HG02571 (cell line): Measurements from ENCODE around the gene NKX2-4.
"Not testable (repeated sequence)": the region's sequence is repeated elsewhere in the genome, so short reads cannot be mapped to it uniquely, and the experiment has no call there.

Source experiments
- ATAC-seq: cut with Tn5 transposase; IDR thresholded peaks from one replicate; pipeline ENCODE4 v1.9.1; 2021; ENCODE audit warnings: mild to moderate bottlenecking, moderate library complexity; ENCODE audit not compliant: unreplicated experiment

NKX2-4 gene

DNA sequence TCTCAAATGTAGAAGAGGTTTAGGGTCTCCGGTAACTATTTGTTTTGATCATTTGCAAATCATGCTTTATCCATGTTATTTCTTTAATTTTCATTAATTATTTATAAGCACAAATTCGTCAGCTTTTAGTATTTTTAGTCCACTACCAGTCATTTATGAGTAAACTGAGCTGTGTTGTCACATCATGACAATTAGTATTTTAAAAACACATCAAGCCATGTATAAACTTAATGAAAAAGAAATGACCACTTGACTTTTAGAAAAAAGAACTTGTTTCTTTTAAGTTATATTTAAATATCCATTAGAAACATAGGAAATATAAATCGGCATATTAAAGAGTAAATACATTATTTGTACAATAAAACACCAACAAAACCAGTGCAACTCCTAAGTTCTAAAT, 2.8 kb downstream of the NKX2-4 start:
- ATAC-seq, result no peak

DNA sequence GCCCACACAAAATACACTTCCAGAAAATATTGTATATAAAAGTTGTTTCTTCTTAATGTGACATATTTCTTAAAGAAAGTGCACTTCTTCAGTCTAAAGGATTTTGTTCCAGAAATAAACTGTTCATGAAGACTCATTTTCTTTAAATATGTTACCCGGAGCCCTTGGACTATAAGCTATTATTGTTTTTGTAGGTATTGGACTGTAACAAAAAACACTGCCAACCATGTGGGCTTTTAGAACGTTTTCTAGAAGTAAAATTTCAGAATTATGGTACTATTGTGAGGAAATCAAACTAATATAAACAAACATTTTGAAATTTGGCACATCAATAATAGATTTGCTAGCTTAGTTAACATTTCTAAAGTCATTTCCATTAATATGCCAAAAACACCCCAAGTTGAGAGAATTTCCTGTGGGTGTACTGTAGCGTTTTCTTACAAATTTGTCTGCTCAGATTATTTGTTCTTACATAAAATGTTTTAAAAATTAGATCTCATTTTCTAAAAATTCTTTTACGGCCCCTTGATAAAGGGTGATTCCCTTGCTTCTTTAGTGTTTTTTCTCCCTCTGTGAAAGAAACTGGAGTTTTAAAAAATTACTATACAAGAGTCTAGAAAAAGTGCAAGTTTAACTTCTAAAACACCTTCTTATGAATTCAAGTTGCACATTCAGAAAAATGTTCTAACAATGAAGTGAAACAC, 3.4 kb downstream of the NKX2-4 start:
- ATAC-seq, result no peak

DNA sequence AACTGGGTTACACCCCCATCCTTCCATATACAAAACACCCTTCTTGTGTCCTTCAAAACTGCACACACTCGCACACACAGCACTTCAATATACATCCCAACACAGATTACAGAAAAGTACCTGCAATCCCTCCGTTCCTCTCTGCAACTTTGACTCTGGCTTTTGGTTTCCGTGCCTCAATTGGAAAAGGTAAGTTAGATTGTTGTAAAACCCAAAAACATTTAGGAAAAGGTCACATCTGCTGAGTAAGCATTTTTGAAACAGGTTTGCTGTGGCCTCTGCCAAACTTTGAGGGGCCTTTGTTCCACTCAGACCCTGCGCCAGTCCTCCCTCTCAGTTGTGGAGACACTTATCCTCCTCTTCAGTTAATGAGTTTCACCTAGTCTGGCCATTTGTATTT, 4.2 kb downstream of the NKX2-4 start:
- ATAC-seq, result no peak

DNA sequence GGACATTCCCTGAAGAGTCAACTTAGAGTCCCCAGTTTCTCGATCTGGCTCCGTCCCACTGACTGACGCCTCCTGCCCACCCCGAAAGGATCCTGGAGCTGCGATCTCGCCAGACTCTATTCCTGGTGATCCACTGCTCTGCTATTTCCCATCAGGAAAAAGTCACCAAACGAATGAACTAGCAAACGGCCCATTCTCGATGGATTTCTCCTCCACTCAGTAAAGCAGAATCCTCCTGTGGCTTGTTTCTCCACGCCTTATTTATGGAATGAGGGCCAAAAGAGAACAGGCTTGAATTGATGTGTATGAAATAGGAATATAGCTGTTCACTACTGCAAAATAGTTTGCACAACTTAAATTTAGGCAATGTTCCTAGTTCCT, 5.4 kb downstream of the NKX2-4 start:
- no peak for ATAC-seq

DNA sequence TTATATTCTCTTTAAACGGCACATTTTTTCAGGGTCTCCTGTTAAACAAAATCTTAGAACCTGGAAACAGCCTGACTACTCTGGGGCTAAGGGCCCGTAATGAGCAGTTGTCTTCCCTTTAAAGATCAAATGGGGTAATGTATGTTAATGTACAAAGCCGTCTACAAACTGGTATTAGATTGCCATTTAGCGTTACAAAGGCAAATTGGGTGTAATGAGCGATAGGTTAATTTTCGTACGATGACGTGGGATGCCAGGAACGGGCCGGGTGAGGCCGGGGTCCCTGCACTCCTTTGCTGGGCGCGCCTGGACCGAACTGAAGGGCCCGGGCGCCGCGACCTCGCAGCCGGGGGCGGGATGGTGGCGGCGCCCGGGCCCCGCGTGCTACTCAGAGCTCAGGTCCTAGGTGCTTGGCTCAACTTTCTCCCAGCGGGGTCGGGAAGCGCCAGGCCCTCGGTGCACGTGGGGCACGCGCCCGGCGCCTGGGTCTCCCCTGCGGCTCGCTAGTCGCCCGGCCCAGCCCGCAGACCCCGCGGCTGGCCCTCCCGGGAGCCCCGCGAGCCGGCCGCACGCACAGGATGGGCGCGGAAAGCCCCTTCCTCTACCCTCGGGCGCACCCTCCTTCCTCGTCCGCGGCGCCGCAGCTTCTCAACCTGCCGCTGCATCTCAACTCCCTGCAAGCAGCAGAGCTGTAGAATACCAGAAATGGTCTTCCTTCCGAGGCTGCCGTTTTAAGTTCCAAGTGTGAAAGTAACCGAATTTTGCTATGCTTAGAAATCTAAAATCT, 5.9 kb downstream of the NKX2-4 start:
- ATAC-seq, result no peak

DNA sequence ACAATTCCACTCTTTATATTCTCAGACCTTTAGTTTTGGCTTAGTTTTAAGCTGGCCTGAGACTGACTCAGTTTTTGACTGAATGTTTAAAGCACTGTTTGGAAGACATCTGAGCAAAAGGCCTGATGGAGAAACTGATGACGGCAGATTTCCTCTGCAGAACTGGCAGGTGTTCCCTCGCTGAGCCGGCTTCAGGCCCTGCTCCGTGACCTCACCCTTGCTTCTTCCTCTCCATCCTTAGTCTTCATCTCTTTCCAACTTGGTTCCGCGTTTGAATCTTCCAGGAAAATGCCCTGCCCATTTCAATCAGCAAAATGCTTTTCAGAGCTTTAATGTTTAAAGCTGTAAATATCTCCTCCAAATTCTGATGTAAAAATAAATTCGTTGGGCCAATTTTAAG, 6.6 kb downstream of the NKX2-4 start:
- no peak for ATAC-seq

DNA sequence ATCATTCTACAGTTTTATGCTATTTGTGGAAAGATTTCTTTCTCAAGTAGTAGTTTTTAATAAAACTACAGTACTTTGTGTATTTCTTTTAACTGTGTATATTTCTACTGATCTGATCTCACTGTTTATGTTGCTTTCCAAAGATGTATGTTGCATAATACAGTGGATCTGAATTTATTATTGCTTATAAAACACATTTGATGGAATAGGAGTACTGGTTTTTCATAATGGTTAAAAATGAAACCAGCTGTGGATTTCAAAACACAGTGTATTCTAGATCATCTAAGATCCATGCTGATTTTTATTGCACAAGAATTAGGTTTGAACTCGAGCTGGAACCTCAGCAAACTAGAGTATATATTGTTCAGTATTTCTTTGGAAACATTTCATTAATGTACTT, 8.0 kb downstream of the NKX2-4 start:
- no peak for ATAC-seq

DNA sequence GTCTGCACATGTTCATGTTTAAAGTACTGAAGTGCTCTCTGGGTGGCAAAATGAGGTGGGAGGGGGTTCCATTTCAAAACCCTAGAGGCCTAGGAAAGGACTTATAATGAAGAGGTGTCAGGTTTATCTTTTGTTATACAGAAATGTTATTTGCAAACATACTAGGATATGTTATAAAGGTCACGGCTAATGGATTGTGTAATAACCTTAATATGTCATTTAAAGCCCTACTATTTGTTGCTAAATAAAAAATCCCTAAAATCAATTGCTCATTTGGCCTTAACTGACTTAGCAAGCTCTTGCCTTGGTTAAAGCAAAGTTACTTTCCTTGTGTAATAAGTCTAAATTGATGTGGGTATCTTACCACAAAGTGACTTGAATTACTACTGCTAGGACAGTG, 8.8 kb downstream of the NKX2-4 start:
- ATAC-seq, result no peak

DNA sequence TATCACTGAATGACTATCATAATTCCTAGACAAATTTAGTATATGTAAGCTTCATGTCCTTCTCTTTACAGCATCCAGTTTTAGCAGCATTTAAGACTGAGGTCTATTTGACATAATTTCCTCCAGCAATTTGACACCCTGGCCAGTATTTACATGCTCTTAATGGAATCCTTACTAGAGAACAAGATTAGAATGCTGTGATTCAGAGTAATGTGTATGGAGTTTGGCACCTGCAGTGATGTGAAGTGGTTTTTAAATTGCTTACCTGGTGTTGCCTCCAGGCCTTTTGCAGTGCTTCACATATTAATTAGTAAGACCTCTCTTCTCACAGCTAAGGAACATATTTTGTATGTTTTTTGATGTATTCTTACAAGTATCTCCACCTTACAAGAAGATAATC, 9.8 kb downstream of the NKX2-4 start:
- ATAC-seq, result no peak

DNA sequence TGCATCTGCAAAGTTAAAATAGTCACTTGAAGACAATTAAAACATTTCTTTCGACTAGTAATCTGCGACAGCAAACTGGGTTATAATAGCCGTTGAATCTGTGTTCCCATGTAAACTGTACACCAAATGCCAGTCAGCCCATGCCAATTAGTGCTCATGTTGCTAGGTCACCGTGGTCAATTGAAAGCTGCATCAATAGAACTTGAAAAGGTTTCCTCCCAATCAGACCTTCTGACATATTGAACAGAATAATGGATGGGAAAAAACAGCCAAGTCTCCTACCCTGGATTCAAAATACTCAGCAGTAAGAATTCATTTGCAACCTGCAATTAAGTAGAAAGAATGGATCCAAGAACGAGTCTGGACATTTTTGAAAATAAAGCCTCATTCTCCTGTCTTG, 11.2 kb downstream of the NKX2-4 start:
- no peak for ATAC-seq

DNA sequence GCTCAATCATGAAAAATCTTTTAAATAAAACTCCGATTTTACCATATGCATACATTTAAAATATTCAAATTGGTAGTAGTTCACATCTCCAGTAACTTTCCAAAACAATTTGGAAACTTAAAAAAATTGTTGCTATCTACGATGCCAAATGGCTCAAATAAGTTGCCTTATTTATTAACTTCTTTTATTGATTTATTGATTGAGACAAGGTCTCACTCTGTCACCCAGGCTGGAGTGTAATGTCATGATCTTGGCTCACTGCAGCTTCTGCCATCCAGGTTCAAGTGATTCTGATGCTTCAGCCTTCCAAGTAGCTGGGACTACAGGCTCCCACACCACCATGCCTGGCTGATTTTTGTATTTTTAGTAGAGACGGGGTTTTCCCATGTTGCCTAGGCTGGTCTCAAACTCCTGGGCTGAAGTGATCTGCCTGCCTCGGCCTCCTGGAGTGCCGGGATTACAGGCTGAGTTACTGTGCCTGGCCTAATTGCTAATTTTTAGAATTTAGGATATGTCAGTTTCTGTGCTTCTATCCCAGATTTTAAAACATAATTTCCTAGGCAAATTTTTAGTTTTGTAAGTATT, 12.9 kb downstream of the NKX2-4 start:
- no peak for ATAC-seq

DNA sequence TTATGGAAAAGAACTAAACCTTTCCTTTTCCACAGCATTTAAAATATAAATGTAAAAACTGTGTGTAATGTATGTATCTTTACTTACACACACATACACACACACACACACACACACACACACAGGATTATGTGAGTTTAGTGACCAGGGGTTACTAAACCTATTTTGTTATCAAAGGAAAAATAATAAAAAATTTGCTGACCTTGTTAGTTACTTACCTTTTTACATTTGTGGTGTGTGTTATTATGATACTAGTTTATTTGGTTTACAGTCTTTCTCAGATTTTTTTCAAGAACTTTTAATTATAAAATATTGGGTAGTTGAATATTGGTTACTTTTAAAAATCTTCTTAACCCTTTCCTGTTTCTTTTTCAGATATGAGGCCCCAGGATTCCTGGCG, 15.7 kb downstream of the NKX2-4 start:
- ATAC-seq, result no peak

DNA sequence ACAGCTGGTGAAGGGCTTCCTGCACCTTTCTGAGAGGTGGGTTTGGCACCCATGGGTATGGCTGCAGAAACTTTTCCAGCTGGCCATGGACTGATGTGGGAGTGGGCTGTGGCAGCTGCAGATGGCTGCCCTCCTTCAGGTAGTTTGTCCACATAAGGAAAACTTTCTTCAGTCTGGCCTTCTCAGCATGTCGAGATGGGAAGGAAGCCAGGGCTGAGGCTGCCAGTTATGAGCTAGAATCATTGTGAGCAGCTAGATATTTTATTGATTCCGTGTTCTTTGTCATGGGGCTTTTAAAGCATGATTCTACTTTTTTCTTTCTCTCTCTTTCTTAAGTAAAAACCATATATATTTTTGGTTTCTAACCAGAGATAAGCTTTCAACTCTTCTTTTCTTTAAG, 16.6 kb downstream of the NKX2-4 start:
- no peak for ATAC-seq

DNA sequence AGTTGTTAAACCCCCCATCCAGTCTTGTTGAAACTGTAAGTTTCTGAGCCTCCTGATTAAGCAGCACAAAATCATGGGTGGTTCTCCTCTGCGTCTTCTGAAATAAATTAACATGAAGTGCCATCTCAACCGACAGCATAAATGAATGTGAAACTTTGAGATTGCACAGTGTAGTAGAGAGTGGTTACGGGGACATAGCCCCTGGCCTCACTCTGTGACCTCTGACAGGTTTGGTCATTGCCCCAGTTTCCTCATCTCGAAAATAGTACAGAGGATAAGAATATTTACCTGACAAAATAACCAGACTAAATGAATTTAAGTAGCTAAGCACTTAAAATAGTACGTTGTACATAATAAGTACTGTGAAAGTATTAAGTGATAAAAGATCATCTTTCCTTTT, 19.1 kb downstream of the NKX2-4 start:
- ATAC-seq, result no peak

DNA sequence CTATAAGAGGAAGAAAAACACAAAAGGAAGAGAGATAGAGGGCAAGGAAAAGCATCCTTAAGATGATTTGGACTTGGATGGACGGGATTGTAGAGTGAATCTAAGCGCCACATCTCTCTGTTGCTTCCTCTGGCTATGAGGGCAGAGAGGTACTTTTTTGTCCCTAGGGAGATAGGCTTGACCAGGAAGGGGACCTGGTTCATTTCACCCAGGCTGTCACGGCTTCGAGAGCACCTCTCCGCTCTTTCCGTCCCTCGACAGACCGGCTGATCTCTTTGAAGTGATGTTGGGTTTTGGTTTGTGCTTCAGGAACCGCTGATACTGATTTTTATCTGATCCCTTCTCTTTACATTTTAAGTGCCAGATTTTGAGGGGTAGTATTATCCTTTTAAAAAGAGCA, 19.6 kb downstream of the NKX2-4 start:
- no peak for ATAC-seq

DNA sequence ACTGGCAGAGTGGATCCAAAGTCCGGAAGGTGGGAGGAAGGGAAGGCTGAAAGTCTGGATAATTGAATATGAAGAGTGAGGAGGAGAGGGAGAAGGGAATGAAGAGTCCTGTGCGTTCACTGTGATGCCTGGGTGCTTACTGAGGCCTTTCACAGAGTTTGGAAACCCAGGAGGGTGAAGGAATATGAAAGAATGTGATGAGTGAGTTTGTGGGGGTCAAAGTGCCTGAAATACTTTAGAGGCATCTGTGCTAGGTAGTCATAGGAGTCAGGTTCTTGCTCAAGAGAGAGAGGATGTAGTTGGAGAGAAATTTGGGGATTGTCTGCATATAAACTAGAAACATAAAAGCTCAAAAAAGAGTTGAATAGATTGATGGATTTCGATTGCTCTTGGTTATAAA, 20.7 kb downstream of the NKX2-4 start:
- ATAC-seq, result no peak

DNA sequence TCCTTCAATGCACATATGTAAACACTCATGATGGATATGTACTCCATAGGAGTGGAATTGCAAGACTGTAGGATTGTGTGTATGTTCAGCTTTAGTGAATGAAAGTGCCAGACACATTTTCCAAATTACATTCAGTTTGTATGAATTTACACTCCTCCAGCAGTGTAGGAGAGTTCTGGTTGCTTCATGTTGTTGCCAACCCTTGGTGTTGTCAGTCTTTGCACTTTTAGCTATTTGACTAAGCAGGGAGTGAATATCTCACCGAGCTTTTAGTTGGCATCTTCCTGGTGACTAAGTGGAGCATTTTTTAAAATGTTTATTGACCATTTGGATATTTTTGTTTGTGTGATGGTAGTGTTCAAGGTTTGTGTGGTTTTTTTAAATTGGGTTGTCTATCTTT, 23.9 kb downstream of the NKX2-4 start:
- no peak for ATAC-seq

DNA sequence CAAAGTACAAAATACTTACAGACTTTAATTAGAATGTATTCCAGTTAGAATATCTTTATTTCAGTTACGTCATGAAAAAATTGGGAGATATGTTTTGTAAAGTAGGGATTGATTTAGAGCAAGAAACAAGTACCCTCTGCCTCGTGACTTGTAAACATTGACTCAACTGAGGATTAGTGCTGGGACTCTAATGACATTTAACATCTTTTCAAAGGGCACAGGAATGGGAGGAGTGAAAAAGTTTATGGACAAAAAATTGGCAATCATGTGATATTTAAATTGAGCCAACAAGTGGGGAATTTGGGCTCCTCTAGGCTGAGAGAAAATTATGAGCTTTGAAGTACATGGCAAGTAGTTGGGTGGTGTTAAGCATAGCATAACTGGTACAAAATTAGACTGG, 25.3 kb downstream of the NKX2-4 start:
- no peak for ATAC-seq

DNA sequence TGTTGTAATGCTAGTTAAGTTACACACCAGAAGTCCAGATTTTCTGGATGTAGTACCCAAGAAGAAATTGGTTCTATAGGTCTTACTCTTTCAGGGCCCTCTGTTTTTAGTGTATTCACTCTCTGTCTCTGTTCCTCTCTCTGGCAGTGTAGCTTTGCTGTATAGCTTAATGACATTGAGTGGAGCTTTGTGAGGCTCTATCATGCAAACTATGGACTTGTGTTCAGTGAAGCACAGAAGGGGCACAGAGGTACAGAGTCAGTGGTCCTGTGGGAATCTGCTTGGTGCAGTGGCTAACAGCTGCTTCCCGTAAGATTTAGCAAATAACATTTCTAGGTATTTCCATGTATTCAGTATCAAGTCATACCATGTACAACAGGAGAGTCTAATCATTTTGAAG, 26.1 kb downstream of the NKX2-4 start:
- ATAC-seq, result no peak

DNA sequence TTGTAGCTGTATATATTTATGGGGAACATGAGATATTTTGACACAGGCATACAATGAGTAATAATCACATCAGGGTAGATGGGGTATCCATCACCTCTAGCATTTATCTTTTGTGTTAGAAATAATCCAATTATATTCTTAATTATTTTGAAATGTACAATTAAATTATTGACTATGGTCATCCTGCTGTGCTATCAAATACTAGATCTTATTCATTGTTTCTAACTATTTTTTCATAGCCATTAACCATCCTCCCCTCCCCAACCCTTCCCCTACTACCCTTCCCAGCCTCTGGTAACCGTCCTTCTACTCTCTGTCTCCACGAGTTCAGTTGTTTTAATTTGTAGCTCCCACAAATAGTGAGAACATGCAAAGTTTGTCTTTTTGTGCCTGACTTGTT, 28.5 kb downstream of the NKX2-4 start:
- no peak for ATAC-seq

DNA sequence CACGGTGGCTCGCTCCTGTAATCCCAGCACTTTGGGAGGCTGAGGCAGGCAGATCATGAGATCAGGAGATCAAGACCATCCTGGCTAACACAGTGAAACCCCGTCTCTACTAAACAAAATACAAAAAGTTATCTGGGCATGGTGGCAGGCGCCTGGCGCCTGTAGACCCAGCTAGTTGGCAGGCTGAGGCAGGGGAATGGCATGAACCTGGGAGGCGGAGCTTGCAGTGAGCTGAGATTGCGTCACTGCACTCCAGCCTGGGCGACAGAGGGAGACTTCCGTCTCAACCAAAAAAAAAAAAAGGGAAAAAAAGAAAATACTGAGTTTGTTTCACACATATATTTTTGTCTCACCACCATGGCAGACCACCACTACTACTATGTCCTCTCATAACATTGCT, 31.1 kb downstream of the NKX2-4 start:
- not testable (repeated sequence) for ATAC-seq

DNA sequence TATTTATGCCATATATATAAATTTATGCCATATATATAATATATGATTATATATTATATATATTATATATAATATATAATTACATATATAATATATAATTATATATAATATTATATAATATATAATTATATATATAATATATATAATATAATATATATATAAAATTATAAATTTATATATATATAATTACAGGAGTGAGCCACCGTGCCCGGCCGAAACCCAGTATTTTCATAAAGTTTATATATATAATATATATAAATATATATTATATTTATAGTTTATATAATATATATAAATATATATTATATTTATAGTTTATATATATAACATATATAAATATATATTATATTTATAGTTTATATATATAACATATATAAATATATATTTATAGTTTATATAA, 31.6 kb downstream of the NKX2-4 start:
- ATAC-seq, result no peak
